Endothelial cell of umbilical vein (primary cell): ENCODE data around the gene DEFB113. TPM values are rescaled to one million over a fixed set of nuclear protein-coding genes. Genes with fewer than 3 reads are reported as not detected.

ENCODE experiments used
- BruUV-seq: library from RNA; stranded (reverse); fragments of 400-500 nt; replicated peaks from 2 replicates; lab custom pipeline; 2021; lab: Mats Ljungman, UMichigan
- CTCF ChIA-PET: fragments of 300-600, 350-600 bp; sonication (Branson Sonifier 250); formaldehyde crosslinking; loops from one replicate; lab custom pipeline; 2021; ENCODE audit warnings: antibody characterized with exemption, inconsistent platforms; lab: Charles Lee
- POLR2A ChIA-PET: fragments of 300-600, 350-600 bp; sonication (Branson Sonifier 250); formaldehyde crosslinking; loops from one replicate; lab custom pipeline; 2021; ENCODE audit warnings: antibody characterized with exemption, inconsistent platforms; lab: Charles Lee
- DNase-seq: peaks from one replicate; pipeline ENCODE4 v3.0.0-alpha.2; 2011; ENCODE audit warnings: low read depth, low spot score
- FAIRE-seq: peaks from 2 replicates; lab custom pipeline; 2011; peaks lifted over from hg19 to GRCh38; lab: Jason Lieb, UNC
- H2AFZ ChIP-seq: 2 replicates; pipeline ENCODE4 v1.6.0; 2012; ENCODE audit warnings: low read depth, low read length, control low read depth, inconsistent platforms
- H3K27ac ChIP-seq: 2 replicates; pipeline ENCODE4 v1.5.1; 2011; ENCODE audit warnings: low read depth, mild to moderate bottlenecking, control low read depth, low read length, moderate library complexity; ENCODE audit not compliant: insufficient read depth
- H3K27me3 ChIP-seq, 2 experiments: 2 replicates each; pipeline versions ENCODE4 v1.6.0 to v1.6.1; 2011; ENCODE audit warnings: low read length in 2 of 2, mixed read lengths in 1 of 2; ENCODE audit not compliant: control insufficient read depth in 2 of 2, insufficient read depth in 2 of 2
- H3K36me3 ChIP-seq, 2 experiments: 2 replicates in 1 of 2; 3 replicates in 1 of 2; pipeline ENCODE4 v1.5.1; 2011; ENCODE audit warnings: low read length in 2 of 2, mild to moderate bottlenecking in 1 of 2, moderate library complexity in 1 of 2; ENCODE audit not compliant: control insufficient read depth in 2 of 2, insufficient read depth in 2 of 2; ENCODE audit errors: extremely low read depth in 1 of 2
- H3K4me1 ChIP-seq: 3 replicates; pipeline ENCODE4 v1.5.1; 2011; ENCODE audit warnings: mild to moderate bottlenecking, low read length; ENCODE audit not compliant: control insufficient read depth, insufficient read depth; ENCODE audit errors: extremely low read depth
- H3K4me2 ChIP-seq: 2 replicates; pipeline ENCODE4 v1.6.1; 2011; ENCODE audit warnings: low read length, control low read depth, mixed read lengths; ENCODE audit not compliant: insufficient read depth
- H3K4me3 ChIP-seq, 3 experiments: fragments of 200-600 bp in 1 of 3; sonication (generic), shearing (Covaris generic) in 1 of 3; replicated peaks in 1 of 3; 2 replicates each; pipeline ENCODE4 v1.5.1; 2011 to 2016; ENCODE audit warnings: control low read depth in 3 of 3, low read length in 3 of 3, mild to moderate bottlenecking in 2 of 3, inconsistent platforms in 1 of 3, low read depth in 1 of 3, moderate library complexity in 1 of 3; ENCODE audit not compliant: insufficient read depth in 1 of 3
- H3K79me2 ChIP-seq: 2 replicates; pipeline ENCODE4 v1.6.0; 2012; ENCODE audit warnings: low read length, inconsistent platforms; ENCODE audit not compliant: control insufficient read depth, insufficient read depth
- H3K9ac ChIP-seq: replicated peaks from 2 replicates; pipeline ENCODE3; 2011; ENCODE audit warnings: low read length, control low read depth; ENCODE audit not compliant: insufficient read depth; ENCODE audit errors: extremely low read depth
- H3K9me1 ChIP-seq: replicated peaks from 3 replicates; pipeline ENCODE4 v1.6.0; 2011; ENCODE audit warnings: mild to moderate bottlenecking, low read length; ENCODE audit not compliant: control insufficient read depth, insufficient read depth; ENCODE audit errors: extremely low read depth
- H3K9me3 ChIP-seq: replicated peaks from 2 replicates; pipeline ENCODE4 v1.5.1; 2012; ENCODE audit warnings: low read length, inconsistent platforms; ENCODE audit not compliant: control insufficient read depth, insufficient read depth
- H4K20me1 ChIP-seq: replicated peaks from 2 replicates; pipeline ENCODE3; 2011; ENCODE audit warnings: mild to moderate bottlenecking, low read length; ENCODE audit not compliant: control insufficient read depth, insufficient read depth; ENCODE audit errors: extremely low read depth
- EZH2 ChIP-seq: IDR thresholded peaks from 2 replicates; pipeline ENCODE4 v1.6.1; 2012; ENCODE audit warnings: borderline replicate concordance, low read depth, mild to moderate bottlenecking, moderate library complexity, low read length, inconsistent platforms; ENCODE audit not compliant: severe bottlenecking
- FOS ChIP-seq: IDR thresholded peaks from 2 replicates; pipeline ENCODE4 v1.6.1; 2011; ENCODE audit warnings: mild to moderate bottlenecking, low read length, moderate library complexity, borderline replicate concordance; ENCODE audit not compliant: insufficient read depth
- GATA2 ChIP-seq: IDR thresholded peaks from 2 replicates; pipeline ENCODE4 v1.7.0; 2011; ENCODE audit warnings: low read depth, mild to moderate bottlenecking, moderate library complexity, mixed read lengths, low read length; ENCODE audit not compliant: insufficient read length, insufficient read depth
- MYC ChIP-seq: IDR thresholded peaks from one replicate; pipeline ENCODE4 v1.6.1; 2011; ENCODE audit warnings: mild to moderate bottlenecking, low read depth, low read length
- POLR2A ChIP-seq: IDR thresholded peaks from 2 replicates; pipeline ENCODE4 v1.6.1; 2012; ENCODE audit warnings: low read depth, mild to moderate bottlenecking, control low read depth, low read length
- dilution Hi-C: fragments of 300-500 bp; cut with MboI; formaldehyde crosslinking; loops from one replicate; pipeline ENCODE4 v1.15.0; 2019; ENCODE audit warnings: low sequenced_read_pairs; ENCODE audit not compliant: extremely low pct_ligation_motif_present
- intact Hi-C: fragments of 100-400 bp; cut with micrococcal nuclease; formaldehyde crosslinking; loops from one replicate; pipeline ENCODE4 v1.10.0; 2022
- polyA plus RNA-seq, 4 experiments: library from polyadenylated mRNA; depleted of rRNA in 3 of 4; stranded (reverse) in 3 of 4; unstranded in 1 of 4; fragments of >200 nt; gene quantifications; 2 replicates each; pipeline versions ENCODE4 v1.2.1 to v1.2.3, GENCODE V29; 2011 to 2012; ENCODE audit warnings: missing spikeins in 1 of 4
- total RNA-seq: library from RNA; stranded (reverse); gene quantifications from 2 replicates; pipeline ENCODE4 v1.2.3, GENCODE V29; 2021
- TF ChIP-seq, protein P1 (sequence below), 2 donors: IDR thresholded peaks; 1 replicate in 1 of 2; 2 replicates in 1 of 2; pipeline ENCODE4 v1.5.1; 2011; ENCODE audit warnings: low read length in 2 of 2, mild to moderate bottlenecking in 2 of 2, moderate library complexity in 2 of 2, control low read depth in 1 of 2, inconsistent platforms in 1 of 2, low read depth in 1 of 2; ENCODE audit not compliant: insufficient read depth in 1 of 2; ENCODE audit errors: extremely low read depth in 1 of 2
- TF ChIP-seq, protein P2 (sequence below): IDR thresholded peaks from 2 replicates; pipeline ENCODE4 v1.6.1; 2011; ENCODE audit not compliant: insufficient read depth, insufficient read length

Gene DEFB113
- total and polyA plus RNA-seq, 2 donors (not counting 3 experiments of a cell fraction or from before 2014, with no cell fraction given): not detected

DNA sequence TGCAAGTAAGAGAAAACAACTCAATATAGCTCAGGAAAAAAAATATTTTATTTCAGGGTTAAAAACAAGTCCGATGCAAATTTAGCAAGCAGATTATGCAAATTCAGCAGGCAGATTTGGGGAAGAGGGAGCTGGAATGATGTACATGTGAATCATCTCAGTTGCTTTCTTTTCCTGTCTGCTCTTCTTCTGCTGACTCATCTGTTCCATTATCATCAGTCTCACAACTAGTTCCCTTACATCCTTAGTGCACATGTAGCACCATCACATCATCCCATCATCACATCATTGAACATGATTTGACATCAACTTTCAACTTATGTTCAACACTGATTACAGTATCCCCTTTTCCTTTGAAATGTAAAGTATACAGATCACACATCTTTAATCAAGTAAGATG is 11.5 kb upstream of the DEFB113 start:
- intact Hi-C loops (no loop called here), dilution Hi-C loops (no loop called here)
- ChIA-PET CTCF (no interaction called here), POLR2A (no interaction called here)
- FAIRE-seq: no peak
- Histone ChIP-seq H3K4me1 (no peaks in the 10 kb centered on the region), H3K4me2 (no peak overlapping the region), H3K27me3 (no peaks in the 10 kb centered on the region), H3K4me3 (no peak overlapping the region), H3K79me2 (no peaks in the 10 kb centered on the region), H4K20me1 (no peaks in the 10 kb centered on the region), H3K9me3 (no peaks in the 10 kb centered on the region), H3K36me3 (no peaks in the 10 kb centered on the region), H3K27ac (no peak overlapping the region), H3K9me1 (no peaks in the 10 kb centered on the region), H2AFZ (no peak overlapping the region), H3K9ac (no peak overlapping the region)
- no peak for DNase-seq
- TF ChIP-seq, protein P1, sequence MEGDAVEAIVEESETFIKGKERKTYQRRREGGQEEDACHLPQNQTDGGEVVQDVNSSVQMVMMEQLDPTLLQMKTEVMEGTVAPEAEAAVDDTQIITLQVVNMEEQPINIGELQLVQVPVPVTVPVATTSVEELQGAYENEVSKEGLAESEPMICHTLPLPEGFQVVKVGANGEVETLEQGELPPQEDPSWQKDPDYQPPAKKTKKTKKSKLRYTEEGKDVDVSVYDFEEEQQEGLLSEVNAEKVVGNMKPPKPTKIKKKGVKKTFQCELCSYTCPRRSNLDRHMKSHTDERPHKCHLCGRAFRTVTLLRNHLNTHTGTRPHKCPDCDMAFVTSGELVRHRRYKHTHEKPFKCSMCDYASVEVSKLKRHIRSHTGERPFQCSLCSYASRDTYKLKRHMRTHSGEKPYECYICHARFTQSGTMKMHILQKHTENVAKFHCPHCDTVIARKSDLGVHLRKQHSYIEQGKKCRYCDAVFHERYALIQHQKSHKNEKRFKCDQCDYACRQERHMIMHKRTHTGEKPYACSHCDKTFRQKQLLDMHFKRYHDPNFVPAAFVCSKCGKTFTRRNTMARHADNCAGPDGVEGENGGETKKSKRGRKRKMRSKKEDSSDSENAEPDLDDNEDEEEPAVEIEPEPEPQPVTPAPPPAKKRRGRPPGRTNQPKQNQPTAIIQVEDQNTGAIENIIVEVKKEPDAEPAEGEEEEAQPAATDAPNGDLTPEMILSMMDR (IDR thresholded peaks at IDR 0.05; ENCODE audit: extremely low read depth in 1 of 2, insufficient read depth in 1 of 2, low read depth in 1 of 2, low read length in 2 of 2): no peak
- TF ChIP-seq, protein P2, sequence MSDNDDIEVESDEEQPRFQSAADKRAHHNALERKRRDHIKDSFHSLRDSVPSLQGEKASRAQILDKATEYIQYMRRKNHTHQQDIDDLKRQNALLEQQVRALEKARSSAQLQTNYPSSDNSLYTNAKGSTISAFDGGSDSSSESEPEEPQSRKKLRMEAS: no peak
- TF ChIP-seq EZH2 (no peak), FOS (no peak), POLR2A (no peak), MYC (no peak), GATA2 (no peak)
- no TSS peak for BruUV-seq
